Erythroblast (primary cell): ENCODE measurements around the gene RBBP7.

Experiments
- DNase-seq, 2 experiments: peaks; one replicate each; lab custom pipeline; 2025; lab: John Stamatoyannopoulos, UW
- GATA1 ChIP-seq: IDR thresholded peaks from 2 replicates; pipeline ENCODE4 v1.6.1; 2011; ENCODE audit warnings: low read depth, mild to moderate bottlenecking, control low read depth, low read length, moderate library complexity
- POLR2A ChIP-seq: IDR thresholded peaks from 2 replicates; pipeline ENCODE4 v1.6.1; 2011; ENCODE audit warnings: mild to moderate bottlenecking, low read length

Gene RBBP7

GRCh38 chrX:16826207-16826606, 44.0 kb downstream of the RBBP7 start:
- DNase-seq = peak; percentile 56 to 68
- TF ChIP-seq POLR2A (no peak), GATA1 (no peak)

- TF ChIP-seq POLR2A = no peak
- TF ChIP-seq GATA1 = no peak
- DNase-seq = no peak
Observed at GRCh38 chrX:16825264-16826035, 44.7 kb downstream of the RBBP7 start.

GRCh38 chrX:16822723-16823122, 47.4 kb downstream of the RBBP7 start:
- DNase-seq = no peak
- TF ChIP-seq POLR2A (no peak), GATA1 (no peak)

- DNase-seq = no peak
Observed at GRCh38 chrX:16819634-16820033, 50.5 kb downstream of the RBBP7 start.

GRCh38 chrX:16814597-16814996, 55.6 kb downstream of the RBBP7 start:
- no peak for TF ChIP-seq POLR2A
- no peak for TF ChIP-seq GATA1
- no peak for DNase-seq

More at GRCh38 chrX:16819634-16820033, 50.5 kb downstream of the RBBP7 start:
- no peak for TF ChIP-seq GATA1
- TF ChIP-seq POLR2A = no peak

GRCh38 chrX:16807976-16808542, 62.1 kb downstream of the RBBP7 start:
- TF ChIP-seq GATA1 (no peak), POLR2A (no peak)
- peak; percentile 33 to 55 for DNase-seq

- TF ChIP-seq GATA1 = no peak
- peak; percentile 12 to 40 for DNase-seq
Observed at GRCh38 chrX:16807548-16807947, 62.6 kb downstream of the RBBP7 start.

GRCh38 chrX:16804923-16805464, 65.2 kb downstream of the RBBP7 start:
- DNase-seq = no peak
- TF ChIP-seq POLR2A (no peak), GATA1 (no peak)

GRCh38 chrX:16797841-16798240, 72.3 kb downstream of the RBBP7 start:
- TF ChIP-seq GATA1 (no peak), POLR2A (no peak)
- no peak for DNase-seq

GRCh38 chrX:16797358-16797757, 72.8 kb downstream of the RBBP7 start:
- DNase-seq = no peak
- TF ChIP-seq GATA1 (no peak), POLR2A (no peak)

- TF ChIP-seq GATA1 (no peak), POLR2A (no peak)
- no peak for DNase-seq
Observed at GRCh38 chrX:16796298-16796697, 73.9 kb downstream of the RBBP7 start.
